Suppressor macrophage (primary cell): Measurements from ENCODE around the gene GNG8.
A peak's percentile ranks its signal among the peaks of the same experiment; 100 is the strongest.

ENCODE experiments used
- DNase-seq, 4 experiments: peaks; one replicate each; pipeline ENCODE4 v3.0.0-alpha.2; 2020 to 2022
- total RNA-seq, 17 experiments: gene quantifications; one replicate each; lab custom pipeline; 2026; ENCODE audit warnings: mixed read lengths in 6 of 17, inconsistent platforms in 3 of 17; lab: John Stamatoyannopoulos, UW

The GNG8 gene
- 0 to 0.21 (median 0) reads per million in 17 experiments for total RNA-seq

- no peak for DNase-seq
Observed at GRCh38 chr19:46635920-46636761, at the start of gene GNG8. GNG8 (minus strand) TSS chr19:46636202; CDS start chr19:46634682, 1,520 bp downstream.

GRCh38 chr19:46685189-46685588, 49.2 kb upstream of the GNG8 start:
- DNase-seq: no peak

- DNase-seq: peak in 1 of 4 experiments; percentile 33
Observed at GRCh38 chr19:46678110-46678732, 42.2 kb upstream of the GNG8 start.

GRCh38 chr19:46674416-46675178, 38.6 kb upstream of the GNG8 start:
- DNase-seq: no peak

GRCh38 chr19:46670813-46671212, 34.8 kb upstream of the GNG8 start:
- DNase-seq: no peak

GRCh38 chr19:46668662-46669061, 32.7 kb upstream of the GNG8 start:
- DNase-seq: no peak

GRCh38 chr19:46665072-46665471, 29.1 kb upstream of the GNG8 start:
- no peak for DNase-seq

GRCh38 chr19:46661735-46662592, 26.0 kb upstream of the GNG8 start:
- peak; percentile 88 to 94 (median 93) for DNase-seq

GRCh38 chr19:46661020-46661731, 25.2 kb upstream of the GNG8 start, which contains the start of gene DACT3:
DACT3 (minus strand) TSS chr19:46661182; CDS start chr19:46661064, 118 bp downstream.
- peak; percentile 100 for DNase-seq

GRCh38 chr19:46660551-46661019, 24.6 kb upstream of the GNG8 start:
- DNase-seq: no peak

GRCh38 chr19:46660008-46660517, 24.1 kb upstream of the GNG8 start:
- DNase-seq: no peak

GRCh38 chr19:46659151-46660007, 23.4 kb upstream of the GNG8 start:
- DNase-seq: peak in 3 of 4 experiments; percentile 35 to 53 (median 41)

GRCh38 chr19:46656541-46656940, 20.5 kb upstream of the GNG8 start:
- no peak for DNase-seq

GRCh38 chr19:46654621-46655152, 18.7 kb upstream of the GNG8 start:
- peak in 1 of 4 experiments; percentile 20 for DNase-seq

- no peak for DNase-seq
Observed at GRCh38 chr19:46650445-46650844, 14.4 kb upstream of the GNG8 start.

- no peak for DNase-seq
Observed at GRCh38 chr19:46648961-46649960, 13.3 kb upstream of the GNG8 start.

- peak; percentile 66 to 83 (median 79) for DNase-seq
Observed at GRCh38 chr19:46648060-46648960, 12.3 kb upstream of the GNG8 start.
